Stomach (tissue), 4 donors: Measurements from ENCODE around the gene LNX2.

Source experiments
- CTCF ChIP-seq, 7 experiments: fragments of 450-650 bp in 4 of 7; fragments of 200-600 bp in 3 of 7; sonication (generic) in 3 of 7; IDR thresholded peaks; one replicate each; pipeline ENCODE4 v1.5.1; 2016 to 2019; ENCODE audit warnings: antibody characterized with exemption in 7 of 7, control low read depth in 2 of 7, mild to moderate bottlenecking in 1 of 7
- EP300 ChIP-seq: sonication (generic); formaldehyde crosslinking; IDR thresholded peaks from one replicate; pipeline ENCODE4 v1.6.1; 2017; ENCODE audit warnings: antibody characterized with exemption
- POLR2A ChIP-seq, 4 donors: fragments of 450-650 bp; IDR thresholded peaks; one replicate each; pipeline ENCODE4 v1.6.1; 2016; ENCODE audit warnings: antibody characterized with exemption in 4 of 4, control low read depth in 2 of 4, mild to moderate bottlenecking in 1 of 4, moderate library complexity in 1 of 4
- POLR2AphosphoS5 ChIP-seq, 3 donors: sonication (generic); formaldehyde crosslinking; IDR thresholded peaks; one replicate each; pipeline ENCODE4 v1.6.1; 2016; ENCODE audit warnings: antibody characterized with exemption in 3 of 3

DNA sequence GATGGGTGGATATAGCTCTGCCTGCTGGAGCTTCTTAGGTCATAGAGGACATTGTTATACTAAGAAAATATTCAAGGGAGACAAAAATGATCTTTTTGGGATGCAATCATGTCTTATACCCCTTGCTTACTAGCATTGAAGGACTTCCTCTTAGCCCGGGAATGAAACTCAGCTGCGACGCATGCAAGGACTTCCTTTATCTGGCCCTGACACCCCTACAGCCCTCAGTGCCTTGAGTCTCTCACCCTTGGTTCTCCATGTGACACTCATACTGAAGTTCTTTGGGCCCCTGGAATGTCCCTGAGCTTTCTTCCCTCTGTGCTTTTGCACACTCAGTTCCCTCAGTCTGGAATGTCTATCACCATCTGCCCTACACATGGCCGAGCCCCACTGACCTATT, 97.5 kb downstream of the LNX2 start:
- no peak for TF ChIP-seq CTCF (IDR thresholded peaks at IDR 0.05)
- TF ChIP-seq POLR2AphosphoS5 (IDR thresholded peaks at IDR 0.05), result no peak
- no peak for TF ChIP-seq EP300
- no peak for TF ChIP-seq POLR2A (IDR thresholded peaks at IDR 0.05)
